Fibroblast of pulmonary artery (primary cell): Measurements from ENCODE around the gene BRD4.

Experiments used
- DNase-seq: peaks from one replicate; pipeline ENCODE4 v3.0.0-alpha.2; 2010; ENCODE audit warnings: low read depth
- H3K4me3 ChIP-seq: replicated peaks from 2 replicates; pipeline ENCODE4 v1.5.1; 2011; ENCODE audit warnings: low read depth, mild to moderate bottlenecking, control low read depth, low read length, moderate library complexity
- TF ChIP-seq, protein P1 (sequence below): IDR thresholded peaks from 2 replicates; pipeline ENCODE4 v1.5.1; 2011; ENCODE audit warnings: mild to moderate bottlenecking, control low read depth, low read length, inconsistent platforms; ENCODE audit errors: missing control alignments

BRD4 gene

GRCh38 chr19:15197942-15198341 lies 134.4 kb downstream of the BRD4 start:
- H3K4me3 ChIP-seq = no peak overlapping the region
- TF ChIP-seq, protein P1, sequence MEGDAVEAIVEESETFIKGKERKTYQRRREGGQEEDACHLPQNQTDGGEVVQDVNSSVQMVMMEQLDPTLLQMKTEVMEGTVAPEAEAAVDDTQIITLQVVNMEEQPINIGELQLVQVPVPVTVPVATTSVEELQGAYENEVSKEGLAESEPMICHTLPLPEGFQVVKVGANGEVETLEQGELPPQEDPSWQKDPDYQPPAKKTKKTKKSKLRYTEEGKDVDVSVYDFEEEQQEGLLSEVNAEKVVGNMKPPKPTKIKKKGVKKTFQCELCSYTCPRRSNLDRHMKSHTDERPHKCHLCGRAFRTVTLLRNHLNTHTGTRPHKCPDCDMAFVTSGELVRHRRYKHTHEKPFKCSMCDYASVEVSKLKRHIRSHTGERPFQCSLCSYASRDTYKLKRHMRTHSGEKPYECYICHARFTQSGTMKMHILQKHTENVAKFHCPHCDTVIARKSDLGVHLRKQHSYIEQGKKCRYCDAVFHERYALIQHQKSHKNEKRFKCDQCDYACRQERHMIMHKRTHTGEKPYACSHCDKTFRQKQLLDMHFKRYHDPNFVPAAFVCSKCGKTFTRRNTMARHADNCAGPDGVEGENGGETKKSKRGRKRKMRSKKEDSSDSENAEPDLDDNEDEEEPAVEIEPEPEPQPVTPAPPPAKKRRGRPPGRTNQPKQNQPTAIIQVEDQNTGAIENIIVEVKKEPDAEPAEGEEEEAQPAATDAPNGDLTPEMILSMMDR = no peak
- DNase-seq = no peak

DNA sequence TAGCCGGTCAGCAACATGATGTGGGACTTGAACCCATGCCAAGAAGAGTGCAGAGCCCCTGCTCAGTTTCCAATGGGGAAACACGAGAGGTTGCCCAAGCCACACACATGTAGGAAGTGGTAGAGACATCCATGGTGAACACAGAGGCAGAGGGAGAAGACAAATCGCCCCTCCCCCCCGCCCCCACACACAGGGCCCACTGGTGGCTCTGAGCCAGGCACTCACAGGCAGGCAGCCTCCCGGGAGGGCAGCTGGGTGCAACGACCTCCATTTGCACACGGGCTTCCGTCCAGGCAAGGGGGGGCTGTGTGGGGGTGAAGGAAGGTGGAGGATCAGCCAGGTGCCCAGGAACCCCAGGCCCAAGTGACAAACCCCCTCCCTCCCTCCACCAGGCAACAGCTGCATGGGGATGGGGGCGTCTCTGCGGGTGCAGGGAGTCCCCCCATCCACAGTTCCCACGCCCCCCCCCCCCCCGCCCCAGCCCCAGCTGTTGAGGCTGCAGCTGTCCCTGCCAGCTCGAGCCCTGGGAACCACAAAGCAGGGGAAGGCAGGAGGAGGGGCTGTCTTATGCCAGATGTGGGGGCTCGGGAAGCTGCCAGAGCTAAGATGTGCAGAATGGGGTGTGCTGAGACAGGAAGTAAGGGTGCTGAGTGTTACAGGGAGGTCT lies 134.9 kb downstream of the BRD4 start:
- peak; percentile 39 for DNase-seq
- TF ChIP-seq, protein P1 = no peak
- no peak overlapping the region for H3K4me3 ChIP-seq

- H3K4me3 ChIP-seq = no peak overlapping the region
- DNase-seq = no peak
- TF ChIP-seq, protein P1 = no peak
Measured at GRCh38 chr19:15196360-15197005, 135.9 kb downstream of the BRD4 start.

DNA sequence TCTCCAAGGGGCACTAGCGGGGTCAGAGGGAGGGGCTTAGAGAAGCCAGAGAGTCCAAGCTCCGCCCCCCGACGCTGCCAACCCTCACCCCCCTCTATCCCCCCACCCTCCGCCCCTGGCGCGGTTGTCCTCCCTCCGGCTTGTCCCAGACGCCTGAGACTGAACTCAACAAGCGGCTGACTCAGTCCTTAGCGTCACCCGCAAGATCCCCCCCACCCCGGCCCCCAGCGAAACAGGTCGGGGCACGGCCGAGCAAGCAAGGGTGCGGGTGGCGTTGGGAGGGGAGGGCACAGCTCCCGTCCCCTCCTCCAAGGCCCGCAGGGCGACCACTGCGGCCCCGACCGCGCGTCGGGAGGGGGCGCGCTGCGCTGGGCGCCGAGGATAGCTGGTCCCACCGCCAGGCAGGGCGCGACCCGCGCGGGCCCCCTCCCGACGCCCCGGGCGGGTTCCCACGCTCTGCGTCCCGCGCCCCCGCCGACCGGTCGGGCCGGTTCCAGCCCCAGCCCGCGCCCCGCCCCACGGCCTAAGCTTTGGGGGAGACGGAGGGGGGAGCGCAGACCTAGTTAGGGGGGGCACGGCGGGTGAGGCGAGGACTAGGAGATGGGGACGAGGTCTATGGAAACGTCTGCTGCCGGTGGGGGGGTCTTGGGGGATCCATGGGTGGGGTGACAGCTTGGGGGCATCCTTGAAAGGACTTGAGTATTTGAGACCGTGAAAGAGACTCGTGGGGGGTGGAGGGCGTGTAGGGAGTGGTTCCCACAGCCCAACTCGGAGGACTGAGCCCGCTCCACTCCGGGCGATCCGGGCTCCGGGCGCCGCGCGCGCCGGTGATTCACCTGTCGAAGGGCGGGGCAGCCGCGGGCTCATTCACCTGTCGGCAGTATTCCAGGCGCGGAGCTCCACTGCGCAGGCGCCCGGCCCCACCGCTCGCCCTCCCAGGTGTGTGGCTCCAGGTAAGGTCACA lies 136.7 kb downstream of the BRD4 start:
- TF ChIP-seq, protein P1 = no peak
- peak; percentile 56 for DNase-seq
- H3K4me3 ChIP-seq = peak overlapping the region; percentile 40

DNA sequence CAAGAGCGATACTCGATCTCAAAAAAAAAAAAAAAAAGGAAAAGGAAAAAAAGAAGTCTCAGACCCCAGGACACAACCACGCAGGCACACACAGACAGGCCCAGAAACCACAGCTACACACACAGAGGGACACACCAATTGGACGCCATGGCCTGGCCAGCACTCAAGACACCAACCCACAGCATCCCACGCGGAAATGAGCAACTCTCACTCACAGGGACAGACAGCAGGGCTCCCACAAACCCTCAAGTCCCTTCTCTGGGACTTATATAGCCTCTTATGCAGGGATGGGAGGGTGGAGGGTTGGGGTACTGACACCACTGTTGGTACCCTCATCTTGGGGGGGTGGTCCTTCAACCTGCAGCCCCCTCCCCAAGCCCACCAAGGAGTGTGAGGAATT lies 137.4 kb downstream of the BRD4 start:
- TF ChIP-seq, protein P1 = no peak
- H3K4me3 ChIP-seq = no peak overlapping the region
- peak; percentile 56 for DNase-seq

DNA sequence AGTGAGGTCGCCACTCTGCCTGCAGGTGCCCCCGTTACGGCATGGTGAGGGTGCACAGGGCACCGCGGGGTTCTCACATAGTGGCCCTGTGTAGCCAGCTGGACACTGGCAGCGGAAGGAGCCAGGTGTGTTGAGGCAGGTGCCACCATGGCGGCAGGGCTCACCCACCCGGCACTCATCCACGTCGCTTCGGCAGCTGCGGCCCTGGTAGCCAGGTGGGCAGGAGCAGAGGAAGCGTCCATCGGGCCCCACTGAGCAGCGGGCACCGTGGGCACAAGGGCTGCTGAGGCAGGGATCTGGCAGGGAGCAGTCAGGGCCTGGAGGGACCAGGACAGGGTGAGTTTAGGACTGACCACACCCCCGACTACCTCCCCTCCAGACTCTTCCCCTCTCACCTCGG lies 140.4 kb downstream of the BRD4 start:
- TF ChIP-seq, protein P1 = no peak
- no peak for DNase-seq
- H3K4me3 ChIP-seq = no peak overlapping the region
